GM18499 (cell line): ENCODE results near the gene RAMP3.
"Not testable (repeated sequence)": the region's sequence is repeated elsewhere in the genome, so short reads cannot be mapped to it uniquely, and the experiment has no call there.

Experiments
- ATAC-seq: cut with Tn5 transposase; IDR thresholded peaks from one replicate; pipeline ENCODE4 v1.9.1; 2021; ENCODE audit warnings: moderate number of reproducible peaks; ENCODE audit not compliant: insufficient read depth, unreplicated experiment

The RAMP3 gene

GRCh38 chr7:45130910-45131309, 26.7 kb upstream of the RAMP3 start:
- no peak for ATAC-seq

- no peak for ATAC-seq
These were observed 25.7 kb upstream of the RAMP3 start for GRCh38 chr7:45131891-45132290.

GRCh38 chr7:45132708-45133320, 24.8 kb upstream of the RAMP3 start:
- no peak for ATAC-seq

GRCh38 chr7:45133352-45133751, 24.2 kb upstream of the RAMP3 start:
- no peak for ATAC-seq

GRCh38 chr7:45133877-45134276, 23.7 kb upstream of the RAMP3 start:
- no peak for ATAC-seq

- no peak for ATAC-seq
These were observed 21.2 kb upstream of the RAMP3 start for GRCh38 chr7:45136106-45137060.

- ATAC-seq = no peak
These were observed 18.9 kb upstream of the RAMP3 start for GRCh38 chr7:45138433-45139267.

- ATAC-seq = no peak
These were observed 16.8 kb upstream of the RAMP3 start for GRCh38 chr7:45140827-45141226.

- no peak for ATAC-seq
These were observed 14.0 kb upstream of the RAMP3 start for GRCh38 chr7:45143616-45144015.

GRCh38 chr7:45145881-45146280, 11.7 kb upstream of the RAMP3 start:
- no peak for ATAC-seq

GRCh38 chr7:45146531-45147379, 10.8 kb upstream of the RAMP3 start:
- no peak for ATAC-seq

GRCh38 chr7:45147858-45148652, 9.5 kb upstream of the RAMP3 start:
- no peak for ATAC-seq

- no peak for ATAC-seq
These were observed 9.0 kb upstream of the RAMP3 start for GRCh38 chr7:45148653-45148973.

- ATAC-seq = no peak
These were observed 8.0 kb upstream of the RAMP3 start for GRCh38 chr7:45149606-45150005.

GRCh38 chr7:45150199-45150598, 7.4 kb upstream of the RAMP3 start:
- ATAC-seq = no peak

GRCh38 chr7:45151131-45151684, 6.4 kb upstream of the RAMP3 start:
- ATAC-seq = no peak

- ATAC-seq = no peak
These were observed 5.6 kb upstream of the RAMP3 start for GRCh38 chr7:45151967-45152366.

- ATAC-seq = no peak
These were observed 4.4 kb upstream of the RAMP3 start for GRCh38 chr7:45153233-45153632.

- ATAC-seq = not testable (repeated sequence)
These were observed 3.7 kb upstream of the RAMP3 start for GRCh38 chr7:45153861-45154260.
